Measurements from ENCODE around the gene ETV6. TPM values are rescaled to one million over a fixed set of nuclear protein-coding genes. Genes with fewer than 3 reads are reported as not detected.

Gene ETV6
- total and polyA plus RNA-seq, 9 of the 15 experiments (the other 6 are each of a cell fraction or from before 2014, with no cell fraction given): 0.81 to 12.7 (median 4.1) TPM

DNA sequence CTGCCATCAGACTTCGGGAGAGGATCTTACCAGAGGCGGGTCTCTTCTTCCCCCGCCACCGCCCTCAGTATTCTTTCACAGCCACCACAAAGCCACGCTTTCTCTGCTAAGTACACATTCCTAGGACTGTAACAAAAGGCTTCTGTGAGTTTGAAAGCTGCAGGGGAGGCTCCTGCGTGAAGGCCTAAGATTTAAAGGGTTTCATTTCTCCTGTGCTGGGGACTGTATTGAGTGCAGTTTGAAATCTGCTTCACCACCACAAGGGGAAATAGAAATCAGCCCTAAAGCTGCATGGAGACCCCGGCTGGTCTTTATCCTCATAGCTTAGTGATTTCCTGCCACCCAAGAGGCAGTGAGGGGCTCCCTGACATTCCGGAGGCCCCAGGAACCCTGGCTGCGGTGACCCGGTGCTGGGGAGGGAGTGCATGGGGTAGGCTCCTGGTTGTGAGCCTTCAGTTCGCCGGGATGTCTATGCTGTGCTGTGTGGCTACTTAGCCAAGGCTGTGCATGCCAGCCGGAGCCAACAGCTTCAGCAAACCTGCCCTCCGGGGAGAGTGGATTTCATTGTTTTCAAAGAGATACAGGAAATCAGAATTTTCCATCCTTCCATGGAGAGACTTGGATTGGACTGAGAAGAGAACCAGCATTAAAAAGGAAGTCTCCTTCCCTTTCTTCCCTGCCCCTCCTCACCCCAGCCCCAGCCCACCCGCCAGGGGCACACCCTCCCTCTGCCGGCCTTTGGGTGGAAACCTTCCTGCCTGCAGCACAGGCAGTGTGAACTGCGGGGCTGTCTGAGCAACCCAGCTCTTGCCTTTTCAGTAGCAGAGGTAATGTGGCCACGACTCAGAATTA, 163.3 kb downstream of the ETV6 start:
- no peaks in the 10 kb centered on the region for H3K36me3 ChIP-seq (ENCODE audit: control insufficient read depth, insufficient read depth, low read length)
- no TSS peak for BruUV-seq (replicated peaks)
- no peaks in the 10 kb centered on the region for H3K27me3 ChIP-seq (ENCODE audit: control insufficient read depth in 2 of 2, insufficient read depth in 2 of 2, low read length in 2 of 2)
- 89% methylated on average over 5 of the region's 18 CpGs for WGBS (ENCODE audit: insufficient coverage, low coverage, missing lambda C conversion rate)
- H3K9ac ChIP-seq (ENCODE audit: insufficient read depth in 1 of 2, low read depth in 2 of 2, low read length in 2 of 2): no peak overlapping the region
- TF ChIP-seq ERF (CRISPR knock-in tag; IDR thresholded peaks at IDR 0.05) (no peak), TRIM28 (IDR thresholded peaks at IDR 0.05) (no peak), BRD9 (IDR thresholded peaks at IDR 0.05; ENCODE audit: low read depth, partially characterized antibody) (no peak), GATAD2B (IDR thresholded peaks at IDR 0.05; ENCODE audit: borderline replicate concordance) (no peak), BRCA1 (IDR thresholded peaks at IDR 0.05) (no peak), BRCA1 (CRISPR knock-in tag; IDR thresholded peaks at IDR 0.05) (no peak), CTCFL (IDR thresholded peaks at IDR 0.05; ENCODE audit: borderline replicate concordance, insufficient read depth, low read depth, low read length, poor library complexity, severe bottlenecking) (no peak)
- H3K27ac ChIP-seq (ENCODE audit: extremely low read depth, low read depth, low read length): no peak overlapping the region
- no peaks in the 10 kb centered on the region for H3K9me1 ChIP-seq (ENCODE audit: control insufficient read depth, insufficient read depth, low read length)
- in situ Hi-C loops (cut with MboI): no loop called here
- no peaks in the 10 kb centered on the region for H3K79me2 ChIP-seq (ENCODE audit: control insufficient read depth, insufficient read depth, low read length)
- no peak overlapping the region for H3K4me2 ChIP-seq (ENCODE audit: insufficient read depth, low read length)
- H2AFZ ChIP-seq (ENCODE audit: low read depth, low read length): no peak overlapping the region
- DNase-seq (ENCODE audit: extremely low read depth in 1 of 4, low spot score in 3 of 4) (no peak), ATAC-seq (peak; percentile 55), FAIRE-seq (no peak)
- ChIA-PET POLR2A (interaction anchor here (0.7 to 2.6 kb wide), 3 partner anchors 11 to 1815 kb away, joined by 4 to 10 read pairs (median 4); no protein-coding TSS in a partner anchor), CTCF (ENCODE audit: low intra/inter-chr PET ratio) (no interaction called here)
- H4K20me1 ChIP-seq (replicated peaks; ENCODE audit: control insufficient read depth, insufficient read depth, low read length): no peaks in the 10 kb centered on the region
- H3K4me3 ChIP-seq: no peak overlapping the region
- intact Hi-C loops (cut with micrococcal nuclease): no loop called here
- no peaks in the 10 kb centered on the region for H3K9me3 ChIP-seq (replicated peaks; ENCODE audit: control insufficient read depth, insufficient read depth, low read depth, low read length)
- peaks cover 0 to 4% of the 10 kb centered on the region in 2 experiments; a peak in 2 of 5 replicates for H3K4me1 ChIP-seq (replicated peaks in 1 of 2; ENCODE audit: control insufficient read depth in 2 of 2, insufficient read depth in 2 of 2, low read length in 2 of 2)
